SU-DHL-6 (cell line): ENCODE measurements around the gene USP21.

Experiments
- H2AFZ ChIP-seq: fragments of 200-600 bp; sonication (generic); 2 replicates; pipeline ENCODE4 v1.6.1; 2014; ENCODE audit warnings: low read depth, mild to moderate bottlenecking, moderate library complexity, mixed read lengths, antibody characterized with exemption, low read length; ENCODE audit not compliant: severe bottlenecking
- H3F3A ChIP-seq: fragments of 200-600 bp; shearing (Covaris generic); 2 replicates; pipeline ENCODE4 v1.6.0; 2016; ENCODE audit warnings: antibody characterized with exemption, mild to moderate bottlenecking; ENCODE audit not compliant: insufficient read depth
- H3K27ac ChIP-seq: fragments of 200-600 bp; sonication (generic); 2 replicates; pipeline ENCODE4 v1.5.1; 2016; ENCODE audit warnings: low read depth, mild to moderate bottlenecking, low read length, moderate library complexity, mixed read lengths
- H3K27me3 ChIP-seq: fragments of 200-600 bp; sonication (generic), shearing (Covaris generic); 2 replicates; pipeline ENCODE4 v1.6.0; 2014; ENCODE audit warnings: mild to moderate bottlenecking, low read length
- H3K36me3 ChIP-seq: fragments of 200-600 bp; sonication (generic); 2 replicates; pipeline ENCODE4 v1.6.1; 2014; ENCODE audit warnings: mild to moderate bottlenecking, low read length, mixed read lengths
- H3K4me2 ChIP-seq: fragments of 300-600, 200-600 bp; shearing (Covaris generic), sonication (generic); 2 replicates; pipeline ENCODE4 v1.6.0; 2014; ENCODE audit warnings: low read length, low read depth, mild to moderate bottlenecking; ENCODE audit not compliant: poor library complexity, severe bottlenecking
- H3K4me3 ChIP-seq: fragments of 200-600 bp; sonication (generic); 2 replicates; pipeline ENCODE4 v1.5.1; 2014; ENCODE audit warnings: antibody characterized with exemption, low read length, mild to moderate bottlenecking, mixed read lengths; ENCODE audit not compliant: insufficient read depth, poor library complexity, severe bottlenecking
- H3K79me2 ChIP-seq: fragments of 200-600 bp; sonication (generic); 2 replicates; pipeline ENCODE4 v1.6.1; 2014; ENCODE audit warnings: mild to moderate bottlenecking, low read length, moderate library complexity; ENCODE audit not compliant: insufficient read depth
- H3K9ac ChIP-seq: fragments of 200-600 bp; sonication (generic); 2 replicates; pipeline ENCODE4 v1.7.0; 2014; ENCODE audit warnings: mild to moderate bottlenecking, low read length
- H3K9me2 ChIP-seq: fragments of 200-600 bp; sonication (generic); replicated peaks from 2 replicates; pipeline ENCODE4 v1.6.1; 2014; ENCODE audit warnings: low read length; ENCODE audit not compliant: insufficient read depth
- H3K9me3 ChIP-seq: fragments of 200-600 bp; sonication (generic); 2 replicates; pipeline ENCODE4 v1.6.1; 2014; ENCODE audit warnings: low read length, mixed read lengths; ENCODE audit not compliant: insufficient read depth
- H4K20me1 ChIP-seq: fragments of 200-600 bp; sonication (generic); 2 replicates; pipeline ENCODE4 v1.6.1; 2014; ENCODE audit warnings: low read depth, mild to moderate bottlenecking, antibody characterized with exemption, low read length, moderate library complexity, mixed read lengths
- EZH2phosphoT487 ChIP-seq: fragments of 200-600 bp; sonication (generic), shearing (Covaris generic); conservative IDR thresholded peaks from 2 replicates; pipeline ENCODE4 v1.6.1; 2018; ENCODE audit warnings: mild to moderate bottlenecking, antibody characterized with exemption, low read length, moderate library complexity, mixed read lengths
- TF ChIP-seq, protein P1 (sequence below): fragments of 200-600 bp; sonication (generic); IDR thresholded peaks from one replicate; pipeline ENCODE4 v1.5.1; 2017; ENCODE audit warnings: antibody characterized with exemption, mild to moderate bottlenecking, low read length, moderate library complexity; ENCODE audit not compliant: insufficient read depth, poor library complexity, severe bottlenecking

USP21 gene

DNA sequence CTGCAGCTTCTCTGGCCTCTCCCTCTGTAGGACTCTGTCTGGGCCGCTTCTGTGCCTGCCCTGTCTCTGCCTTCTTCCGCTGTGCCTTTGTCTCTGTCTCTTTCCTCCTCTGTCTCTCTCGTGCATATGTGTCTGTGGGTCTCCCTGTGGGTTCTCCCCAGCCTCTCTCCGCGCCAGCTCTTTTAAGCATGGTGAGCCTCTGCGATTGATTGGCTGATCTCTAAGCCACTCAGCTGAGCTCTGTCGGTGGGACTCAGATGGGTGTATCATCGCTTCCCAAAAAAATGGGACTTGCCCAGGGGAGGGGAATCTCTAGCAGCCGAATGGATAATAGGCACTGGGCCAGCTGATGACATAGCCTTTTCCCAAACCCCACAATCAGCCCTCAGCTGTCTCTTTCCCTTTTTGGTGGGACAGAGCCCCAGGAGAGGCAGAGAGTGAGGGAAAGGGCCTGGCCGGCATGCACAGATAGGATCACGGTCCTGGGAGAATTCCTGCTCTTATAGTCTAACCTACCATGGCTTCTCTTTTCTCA, 39.7 kb downstream of the USP21 start, which contains the start of gene ADAMTS4:
TSS of gene ADAMTS4 (minus strand) at position 158 of the 535 bp plus-strand sequence. CDS start 427 bp downstream, outside the sequence.
- Histone ChIP-seq H3K9me3 (no peaks in the 10 kb centered on the region), H2AFZ (no peak within 1 kb of the TSS), H3K36me3 (no peaks in the 10 kb centered on the region), H3K4me2 (no peak within 1 kb of the TSS), H3K4me3 (no peak within 1 kb of the TSS), H3K9me2 (no peaks in the 10 kb centered on the region), H3K9ac (no peak within 1 kb of the TSS), H3F3A (no peaks in the 10 kb centered on the region), H3K79me2 (peaks cover 10% of the 10 kb centered on the region), H4K20me1 (no peaks in the 10 kb centered on the region), H3K27me3 (no peaks in the 10 kb centered on the region), H3K27ac (no peak within 1 kb of the TSS)
- TF ChIP-seq, protein P1, sequence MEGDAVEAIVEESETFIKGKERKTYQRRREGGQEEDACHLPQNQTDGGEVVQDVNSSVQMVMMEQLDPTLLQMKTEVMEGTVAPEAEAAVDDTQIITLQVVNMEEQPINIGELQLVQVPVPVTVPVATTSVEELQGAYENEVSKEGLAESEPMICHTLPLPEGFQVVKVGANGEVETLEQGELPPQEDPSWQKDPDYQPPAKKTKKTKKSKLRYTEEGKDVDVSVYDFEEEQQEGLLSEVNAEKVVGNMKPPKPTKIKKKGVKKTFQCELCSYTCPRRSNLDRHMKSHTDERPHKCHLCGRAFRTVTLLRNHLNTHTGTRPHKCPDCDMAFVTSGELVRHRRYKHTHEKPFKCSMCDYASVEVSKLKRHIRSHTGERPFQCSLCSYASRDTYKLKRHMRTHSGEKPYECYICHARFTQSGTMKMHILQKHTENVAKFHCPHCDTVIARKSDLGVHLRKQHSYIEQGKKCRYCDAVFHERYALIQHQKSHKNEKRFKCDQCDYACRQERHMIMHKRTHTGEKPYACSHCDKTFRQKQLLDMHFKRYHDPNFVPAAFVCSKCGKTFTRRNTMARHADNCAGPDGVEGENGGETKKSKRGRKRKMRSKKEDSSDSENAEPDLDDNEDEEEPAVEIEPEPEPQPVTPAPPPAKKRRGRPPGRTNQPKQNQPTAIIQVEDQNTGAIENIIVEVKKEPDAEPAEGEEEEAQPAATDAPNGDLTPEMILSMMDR, result no peak
- TF ChIP-seq EZH2phosphoT487, result no peak

DNA sequence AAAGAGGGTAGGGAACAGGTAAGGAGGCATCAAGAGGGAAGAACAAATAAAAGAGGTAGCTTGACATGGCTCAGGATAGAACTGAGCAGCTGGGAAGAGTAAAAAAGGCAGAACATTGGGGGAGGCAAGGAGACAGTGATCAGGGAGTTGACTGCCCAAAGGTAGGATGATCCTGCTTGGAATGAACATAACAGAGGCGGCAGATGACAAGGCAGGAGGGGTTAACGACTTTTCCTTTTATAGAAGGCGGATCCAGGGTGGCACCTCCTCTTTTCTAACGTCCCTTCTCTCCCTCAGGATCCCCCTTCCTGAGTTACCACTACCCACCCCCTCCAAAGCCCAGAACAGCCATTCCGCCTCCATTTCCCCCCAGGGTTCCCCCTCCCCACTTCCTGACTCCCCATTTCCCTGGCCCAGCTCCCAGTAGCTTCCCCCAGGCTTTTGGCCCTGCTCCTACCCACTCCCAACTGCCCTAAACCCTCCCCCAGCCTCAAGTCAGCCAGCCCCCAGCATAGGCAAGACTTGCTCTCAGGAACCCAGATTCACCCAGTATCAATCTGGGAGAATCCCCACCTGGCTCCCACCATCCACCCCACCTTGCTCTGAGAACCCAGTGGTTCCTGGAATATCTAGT, 40.3 kb downstream of the USP21 start:
- H2AFZ ChIP-seq, result no peak overlapping the region
- no peak overlapping the region for H3K4me3 ChIP-seq
- TF ChIP-seq EZH2phosphoT487, result no peak
- TF ChIP-seq, protein P1, result no peak
- H3K9me2 ChIP-seq, result no peaks in the 10 kb centered on the region
- H3K79me2 ChIP-seq, result peaks cover 10% of the 10 kb centered on the region
- no peaks in the 10 kb centered on the region for H3K9me3 ChIP-seq
- H3K9ac ChIP-seq, result no peak overlapping the region
- H4K20me1 ChIP-seq, result no peaks in the 10 kb centered on the region
- H3K27ac ChIP-seq, result no peak overlapping the region
- H3K36me3 ChIP-seq, result no peaks in the 10 kb centered on the region
- no peaks in the 10 kb centered on the region for H3K27me3 ChIP-seq
- no peaks in the 10 kb centered on the region for H3F3A ChIP-seq
- no peak overlapping the region for H3K4me2 ChIP-seq

DNA sequence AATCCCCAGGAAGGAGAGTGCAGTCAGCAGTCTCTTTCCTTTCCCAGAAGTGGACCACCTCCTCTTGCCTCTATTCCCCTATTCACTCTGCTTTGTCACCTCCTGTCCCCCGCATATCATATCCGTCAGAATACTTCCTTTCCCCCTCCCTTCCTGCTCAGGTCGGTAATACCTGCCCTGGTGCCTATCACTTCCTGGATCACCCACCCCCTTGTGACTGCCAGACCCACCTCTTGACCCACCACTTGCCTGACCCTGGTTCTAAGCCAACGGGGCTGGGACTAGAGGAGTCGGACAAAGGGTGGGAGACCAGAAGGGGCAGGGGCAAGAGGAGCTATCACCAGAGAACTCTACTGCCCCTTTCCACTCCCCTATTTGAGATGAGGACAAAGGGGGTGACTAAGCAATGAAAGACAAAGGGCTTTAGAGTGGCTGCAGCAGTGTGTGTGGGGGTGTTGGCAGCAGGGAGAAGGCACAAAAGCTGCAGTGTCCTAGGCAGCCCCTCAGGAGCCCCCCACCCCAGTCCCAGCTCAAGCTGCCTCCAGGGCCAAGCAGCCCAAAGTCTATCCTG, 41.2 kb downstream of the USP21 start:
- no peaks in the 10 kb centered on the region for H3K27me3 ChIP-seq
- H3K9me2 ChIP-seq, result no peaks in the 10 kb centered on the region
- H3F3A ChIP-seq, result no peaks in the 10 kb centered on the region
- H4K20me1 ChIP-seq, result no peaks in the 10 kb centered on the region
- no peak overlapping the region for H3K9ac ChIP-seq
- no peak overlapping the region for H3K4me2 ChIP-seq
- peaks cover 10% of the 10 kb centered on the region for H3K79me2 ChIP-seq
- no peak overlapping the region for H3K27ac ChIP-seq
- TF ChIP-seq, protein P1, result no peak
- TF ChIP-seq EZH2phosphoT487, result no peak
- no peaks in the 10 kb centered on the region for H3K36me3 ChIP-seq
- no peaks in the 10 kb centered on the region for H3K9me3 ChIP-seq
- H2AFZ ChIP-seq, result no peak overlapping the region
- no peak overlapping the region for H3K4me3 ChIP-seq
